GM21390 (cell line): ENCODE data around the gene DYNC1I1.
A peak's percentile ranks its signal among the peaks of the same experiment; 100 is the strongest.
"Not testable (repeated sequence)": the region's sequence is repeated elsewhere in the genome, so short reads cannot be mapped to it uniquely, and the experiment has no call there.

ENCODE experiments used
- ATAC-seq: cut with Tn5 transposase; IDR thresholded peaks from one replicate; pipeline ENCODE4 v1.9.1; 2021; ENCODE audit not compliant: unreplicated experiment

Gene DYNC1I1

DNA sequence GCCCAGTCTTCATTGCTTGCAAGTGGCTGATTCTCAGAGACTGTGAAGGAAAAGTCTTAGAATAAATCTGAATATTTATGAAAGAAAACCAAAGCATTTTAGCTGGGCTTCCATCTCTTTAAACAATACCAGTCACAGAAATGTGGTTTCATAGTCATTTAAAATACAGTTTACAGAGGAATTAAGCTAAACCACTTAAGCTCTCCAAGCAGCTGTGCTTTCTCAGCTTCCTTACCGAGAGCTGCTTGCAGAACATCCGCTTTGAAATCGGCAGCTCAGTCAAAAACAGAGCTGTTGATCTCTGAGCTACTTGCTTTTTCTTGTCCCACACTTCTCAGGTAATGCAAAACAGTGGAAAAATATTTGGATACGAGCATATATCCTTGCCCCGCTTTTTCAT lies 134.5 kb downstream of the DYNC1I1 start:
- ATAC-seq: no peak

DNA sequence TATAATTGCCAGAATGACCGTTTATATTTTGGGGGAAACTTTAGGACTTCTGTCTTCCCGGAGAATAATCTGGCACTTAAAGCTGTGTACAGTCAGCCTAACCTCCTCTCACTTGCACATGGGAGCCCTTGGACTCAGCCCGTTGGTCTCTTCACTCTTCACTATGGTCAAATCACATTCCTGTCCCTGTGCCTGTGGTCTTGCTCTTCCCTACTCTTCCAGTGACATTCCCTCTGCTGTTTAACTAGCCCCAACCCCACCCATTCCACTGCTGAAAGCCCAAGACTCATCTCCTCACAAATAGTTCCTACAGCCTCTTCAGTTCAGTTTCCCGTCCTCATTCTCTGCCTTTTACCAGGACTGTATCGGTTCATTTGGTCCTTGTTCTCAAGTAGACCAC lies 135.0 kb downstream of the DYNC1I1 start:
- ATAC-seq: no peak

DNA sequence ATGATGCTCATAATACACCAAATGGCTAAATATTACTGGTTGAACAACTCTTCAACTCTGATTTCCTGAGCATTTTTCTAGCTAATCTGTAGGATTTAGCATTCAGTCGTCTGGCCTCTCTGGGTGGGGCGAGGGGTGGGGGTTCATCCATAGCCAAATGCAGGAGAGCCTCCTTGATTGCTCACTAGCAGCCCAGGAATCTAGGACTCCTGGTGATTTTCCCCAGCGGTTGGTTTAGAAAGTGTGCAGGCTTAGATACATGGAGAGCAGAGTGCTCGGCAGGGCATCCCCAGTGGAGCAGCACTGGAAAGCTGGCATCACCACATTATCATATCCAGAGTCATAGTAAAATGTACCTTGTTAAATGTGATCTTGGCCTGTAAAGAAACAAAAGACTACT lies 136.1 kb downstream of the DYNC1I1 start:
- no peak for ATAC-seq

DNA sequence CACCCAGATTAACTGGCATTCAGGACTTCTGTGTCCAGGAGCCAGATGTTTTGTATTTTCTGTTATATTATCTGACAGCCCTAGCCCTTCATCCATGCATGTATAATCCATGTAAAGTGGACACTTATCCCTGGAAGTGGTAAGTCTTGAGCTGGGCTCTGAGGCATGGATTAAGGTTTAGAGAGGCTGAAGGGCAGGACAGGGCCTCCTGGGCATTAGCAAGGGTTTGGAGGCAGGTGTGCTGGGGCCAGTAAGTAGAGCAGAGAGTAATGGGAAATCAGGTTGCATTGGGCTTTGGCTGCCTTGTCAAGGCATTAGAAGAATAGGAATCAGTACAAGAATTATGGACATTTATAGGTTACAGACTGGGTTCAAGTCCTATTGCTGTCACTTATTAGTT lies 138.0 kb downstream of the DYNC1I1 start:
- ATAC-seq: no peak

DNA sequence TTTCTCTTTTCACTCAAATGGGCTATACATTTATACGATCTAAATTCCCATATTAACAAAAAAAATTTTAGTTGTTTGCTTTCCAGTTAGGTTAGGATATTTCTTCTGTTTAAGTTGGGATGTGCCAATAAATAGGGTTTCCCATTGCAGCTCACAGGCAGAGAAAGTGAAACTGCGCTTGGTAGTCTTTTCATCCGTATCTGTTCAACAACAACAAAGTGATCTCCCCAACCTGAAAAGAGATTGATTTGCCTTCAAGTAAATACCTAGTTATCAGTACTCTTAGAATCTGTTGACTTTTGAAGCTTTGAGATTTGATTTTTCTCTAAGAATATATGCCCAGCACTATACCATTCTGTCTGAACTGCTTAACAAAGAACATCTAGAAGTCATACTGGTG lies 143.4 kb downstream of the DYNC1I1 start:
- ATAC-seq: no peak

DNA sequence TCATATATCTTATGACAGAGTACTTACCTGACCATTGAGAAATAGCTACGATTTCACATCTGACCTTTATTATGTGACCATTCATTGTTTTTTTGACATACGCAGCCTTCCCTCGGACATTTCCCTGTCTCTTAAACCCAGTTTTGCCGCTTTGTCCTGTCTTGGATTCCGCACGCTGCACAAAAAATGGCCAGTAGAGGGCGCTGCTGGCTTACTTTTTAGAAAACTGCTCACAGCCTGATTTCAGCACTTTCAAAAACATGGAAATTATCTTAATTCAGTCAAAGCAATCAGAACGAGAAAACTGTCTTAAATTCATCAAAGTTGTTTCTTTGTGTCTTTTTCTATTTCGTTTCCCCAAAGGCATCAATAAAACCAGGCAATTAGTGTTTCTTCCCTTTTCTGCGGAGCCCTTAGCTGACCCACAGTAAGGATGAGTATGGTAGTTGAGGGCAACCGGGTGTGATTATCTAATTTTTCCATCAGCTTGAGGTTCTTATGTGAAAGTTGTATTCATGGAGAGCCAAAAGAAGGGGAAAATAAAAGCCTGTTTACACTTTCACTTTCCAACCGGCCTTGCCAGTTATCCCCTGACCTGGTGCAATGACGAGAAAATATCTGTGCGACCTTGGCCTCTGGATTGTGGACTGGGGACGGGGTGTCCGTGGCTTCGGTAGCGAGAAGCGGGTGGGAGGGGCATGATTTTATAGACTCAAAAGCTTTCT lies 144.4 kb downstream of the DYNC1I1 start:
- peak; percentile 83 for ATAC-seq

DNA sequence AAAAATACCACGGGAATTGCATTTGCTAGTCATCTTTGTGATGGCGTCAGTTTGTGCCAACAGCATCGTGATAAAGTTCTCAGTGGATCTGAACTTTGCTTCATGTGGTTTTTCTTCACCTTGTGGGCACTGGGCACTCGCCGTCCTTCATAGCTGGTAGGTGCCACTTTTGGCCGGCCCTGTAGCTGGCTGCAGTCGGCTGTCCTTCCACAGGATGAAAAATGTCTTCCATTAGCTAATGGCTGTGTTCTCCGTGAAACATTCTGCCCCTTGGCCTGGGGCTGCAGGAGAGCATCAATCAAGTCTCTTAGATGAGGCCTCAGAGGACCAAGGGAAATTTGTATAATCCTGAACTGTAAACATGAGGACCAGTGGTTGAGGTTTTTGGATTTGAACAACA lies 145.3 kb downstream of the DYNC1I1 start:
- no peak for ATAC-seq

DNA sequence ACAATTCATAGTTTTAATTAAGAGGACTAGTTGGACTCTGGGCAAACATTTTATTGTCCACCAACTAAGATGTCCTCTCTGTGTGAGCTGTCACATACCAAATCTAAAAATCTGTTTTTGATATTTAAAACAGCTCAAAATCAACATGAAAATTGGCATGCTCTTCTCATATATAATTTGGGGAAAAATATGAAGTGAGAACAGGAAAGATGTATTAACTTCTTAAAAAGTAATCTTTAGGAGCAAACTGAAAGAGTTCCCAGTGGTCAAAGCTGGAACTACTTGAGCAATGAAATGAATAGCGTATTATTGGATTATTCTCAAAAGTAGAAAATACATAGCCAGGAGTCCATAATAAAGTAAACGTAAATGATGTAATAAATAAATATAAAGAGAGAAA lies 147.2 kb downstream of the DYNC1I1 start:
- no peak for ATAC-seq

DNA sequence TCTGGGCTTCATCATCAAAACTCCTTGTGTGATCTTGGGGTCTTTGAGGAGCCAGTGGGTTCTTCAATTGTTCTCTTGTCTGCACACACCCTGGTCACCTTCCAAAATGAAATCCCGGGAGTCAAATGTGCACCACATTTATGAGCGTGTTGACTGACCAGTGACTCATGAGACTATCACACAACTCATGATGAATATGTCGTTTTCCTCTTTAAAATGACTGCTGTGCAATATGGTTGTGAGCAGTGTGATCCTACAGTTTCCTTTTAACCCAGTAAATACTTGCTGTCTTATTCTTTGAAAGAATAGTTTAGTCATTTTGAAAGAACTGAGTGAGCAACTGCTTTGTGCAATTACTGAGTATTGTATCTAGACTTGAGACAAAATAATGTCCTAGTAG lies 149.2 kb downstream of the DYNC1I1 start:
- no peak for ATAC-seq

DNA sequence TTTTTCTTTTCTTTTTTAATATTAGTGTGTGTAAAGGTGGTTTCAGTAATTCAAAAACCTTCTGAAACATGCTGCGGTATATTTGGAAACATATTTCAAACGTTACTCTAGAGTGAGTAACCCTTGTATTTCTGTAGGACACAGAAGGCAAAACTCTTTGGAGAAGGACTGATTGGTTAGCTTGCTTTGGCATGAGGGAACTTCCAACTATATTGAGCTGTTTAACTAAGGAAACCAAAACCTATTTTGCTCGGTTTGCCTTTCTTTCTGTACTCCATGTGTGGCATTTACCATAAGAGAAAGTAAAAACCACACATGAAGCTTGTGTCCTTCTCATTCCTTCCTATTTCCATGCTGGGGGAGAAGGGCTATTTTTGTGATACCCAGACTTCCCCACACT lies 149.8 kb downstream of the DYNC1I1 start:
- no peak for ATAC-seq

DNA sequence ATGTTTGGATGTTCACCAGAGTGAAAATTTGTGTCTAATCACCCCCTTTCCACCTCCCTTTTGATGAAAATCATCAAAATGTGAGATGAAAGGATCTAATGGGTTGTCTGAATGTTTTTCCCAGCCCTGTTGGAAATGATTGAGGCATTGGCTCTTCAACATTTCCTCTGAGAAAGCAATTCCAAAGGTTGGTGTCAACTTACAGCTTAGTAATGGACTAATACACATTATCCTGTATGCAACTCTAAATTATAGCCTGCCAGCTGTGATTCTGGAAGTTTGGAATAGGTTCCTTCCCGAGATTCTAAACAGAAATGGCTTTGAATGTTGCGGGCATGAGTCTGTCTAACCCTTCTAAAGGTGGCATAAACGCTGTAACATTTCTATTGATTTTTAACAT lies 152.9 kb downstream of the DYNC1I1 start:
- no peak for ATAC-seq

DNA sequence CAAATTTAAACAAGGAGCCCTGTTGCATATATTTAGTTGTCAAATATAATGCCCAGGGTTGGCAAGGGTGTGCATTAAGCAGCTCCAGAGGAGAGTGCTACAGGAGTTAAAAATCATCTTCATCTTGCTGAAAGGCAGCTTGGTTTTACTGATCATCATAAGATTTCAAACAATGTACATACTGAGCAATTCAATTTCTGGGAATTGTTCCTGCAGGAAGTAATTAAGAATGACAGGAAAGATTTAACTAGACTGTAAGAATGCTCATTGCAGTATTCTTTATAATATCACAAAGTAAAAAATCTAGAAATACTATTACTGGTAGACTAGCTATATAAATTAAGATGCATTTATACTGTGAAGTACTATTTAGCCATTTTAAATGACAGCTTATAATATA lies 153.6 kb downstream of the DYNC1I1 start:
- no peak for ATAC-seq

DNA sequence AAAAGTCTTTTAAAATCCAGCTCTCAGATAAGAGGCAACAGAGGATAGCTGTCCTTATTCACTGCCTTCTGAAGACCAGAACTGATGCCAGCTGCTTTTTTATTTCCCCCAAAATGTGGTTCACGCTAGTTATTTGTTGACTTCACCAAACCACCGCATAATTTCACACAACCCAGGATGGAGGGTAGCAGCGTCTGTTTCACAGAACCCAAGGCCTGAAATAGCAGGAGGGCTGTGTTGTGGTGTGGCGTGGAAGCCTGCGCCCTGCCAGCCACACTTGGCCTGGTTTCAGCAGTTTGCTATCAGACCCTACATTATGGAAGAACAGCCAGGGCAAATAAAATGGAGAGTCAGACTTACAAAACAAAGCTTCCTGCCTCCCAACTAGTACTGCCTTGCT lies 155.4 kb downstream of the DYNC1I1 start:
- ATAC-seq: no peak

DNA sequence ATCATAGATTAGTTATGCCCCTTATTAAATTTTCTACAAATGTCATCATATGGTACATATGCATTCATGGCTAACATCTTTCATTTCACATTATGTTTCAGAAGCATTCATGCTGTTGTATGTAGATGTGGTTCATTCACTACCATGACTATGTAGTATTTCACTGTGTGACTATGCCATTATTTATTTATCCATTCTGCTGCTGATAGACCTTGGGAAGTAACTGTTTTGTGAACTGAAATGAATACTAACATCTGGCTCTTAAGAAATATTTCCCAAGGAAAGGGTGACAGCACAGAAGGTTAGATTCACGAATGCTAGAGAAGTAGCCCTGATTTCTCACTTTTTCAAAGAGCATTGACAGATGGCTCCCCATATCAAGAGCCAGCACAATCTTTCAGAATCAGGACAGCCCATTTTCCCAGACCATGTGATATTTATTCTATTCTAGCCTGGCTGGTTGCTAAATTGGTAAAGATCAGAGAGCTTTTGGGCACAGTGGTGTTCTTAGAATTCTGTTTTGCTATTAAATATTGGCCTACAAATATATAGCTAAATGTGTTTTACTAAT lies 157.4 kb downstream of the DYNC1I1 start:
- no peak for ATAC-seq

DNA sequence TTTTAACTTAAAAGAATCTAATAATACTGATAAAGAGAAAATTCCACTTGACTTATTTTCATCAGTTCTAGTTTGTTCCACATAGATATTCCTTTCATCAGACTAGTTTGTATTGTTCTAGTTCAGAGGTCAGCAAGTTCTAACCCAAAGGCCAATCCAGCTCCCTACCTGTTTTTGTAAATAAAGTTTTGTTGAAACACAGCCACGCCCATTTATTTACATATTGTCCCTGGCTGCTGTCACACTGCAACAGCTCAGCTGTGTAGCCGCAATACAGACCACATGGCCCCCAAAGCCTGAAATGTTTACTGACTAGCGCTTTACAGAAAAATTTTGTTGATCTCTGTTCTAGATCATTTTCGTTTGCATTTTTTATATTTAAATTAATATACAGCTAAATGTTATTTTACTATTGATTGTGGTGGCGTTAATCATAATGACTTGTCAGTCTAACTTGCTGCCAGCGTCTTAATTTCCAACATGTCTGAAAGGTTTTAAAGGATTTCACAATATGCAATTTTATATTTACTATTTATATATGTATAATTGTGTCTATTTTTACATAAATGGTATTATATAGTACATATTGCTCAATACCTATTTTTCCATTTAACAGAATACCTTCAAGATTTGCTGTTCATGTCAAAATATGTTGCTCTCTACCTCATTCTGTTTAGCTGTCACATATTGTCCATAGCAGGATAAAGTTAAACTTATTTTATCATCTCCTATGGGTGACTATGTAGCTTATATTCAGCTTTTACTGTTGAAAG lies 159.3 kb downstream of the DYNC1I1 start:
- ATAC-seq: no peak

DNA sequence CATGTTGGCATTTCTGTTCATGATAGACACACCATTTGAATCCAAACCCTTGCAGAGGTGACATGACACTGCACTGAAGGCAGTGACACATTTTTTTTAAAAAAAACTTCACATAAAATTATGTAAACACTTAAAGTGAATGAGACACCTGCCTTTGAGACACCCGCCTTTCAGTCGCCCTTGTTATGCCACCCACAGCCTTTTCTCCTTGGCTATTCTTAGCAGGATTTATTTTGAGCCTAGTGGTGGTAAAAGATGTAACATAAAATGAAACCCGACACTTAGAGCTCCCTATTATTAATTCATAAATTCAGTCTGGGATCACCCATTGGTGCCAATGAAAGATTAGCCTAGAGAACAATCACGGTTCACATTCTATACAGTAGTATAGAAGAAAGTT lies 161.3 kb downstream of the DYNC1I1 start:
- ATAC-seq: no peak

DNA sequence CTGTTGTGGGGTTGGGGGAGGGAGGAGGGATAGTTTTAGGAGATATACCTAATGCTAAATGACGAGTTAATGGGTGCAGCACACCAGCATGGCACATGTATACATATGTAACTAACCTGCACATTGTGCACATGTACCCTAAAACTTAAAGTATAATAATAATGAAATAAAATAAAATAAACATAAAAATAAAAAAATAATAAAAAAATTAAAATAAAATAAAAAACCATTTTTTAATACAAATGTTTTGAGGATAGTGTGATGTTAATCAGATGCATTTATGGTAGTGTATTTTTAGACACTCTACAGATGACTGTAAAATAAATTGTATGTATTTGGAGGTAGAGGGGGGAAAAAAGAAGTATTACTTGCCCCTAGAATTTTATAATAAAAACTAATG lies 172.5 kb downstream of the DYNC1I1 start:
- ATAC-seq: not testable (repeated sequence)

DNA sequence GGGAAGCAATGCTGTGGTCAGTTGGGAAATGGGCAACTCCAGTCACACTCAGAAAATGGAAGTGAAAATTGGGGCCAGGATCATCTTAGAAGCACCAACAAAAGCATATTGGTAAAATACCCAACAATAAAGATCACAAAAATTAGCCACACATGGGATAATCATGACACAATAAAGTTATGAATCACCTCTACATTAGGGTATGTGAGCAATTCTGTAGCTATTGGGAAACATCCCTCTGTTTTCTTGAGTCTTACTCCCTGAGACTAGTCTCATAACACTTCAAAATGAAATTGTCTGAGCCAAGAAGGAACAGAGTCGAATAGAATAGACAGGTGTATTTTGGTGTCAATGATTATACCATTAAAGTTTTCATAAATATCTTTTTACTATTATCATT lies 178.3 kb downstream of the DYNC1I1 start:
- no peak for ATAC-seq

DNA sequence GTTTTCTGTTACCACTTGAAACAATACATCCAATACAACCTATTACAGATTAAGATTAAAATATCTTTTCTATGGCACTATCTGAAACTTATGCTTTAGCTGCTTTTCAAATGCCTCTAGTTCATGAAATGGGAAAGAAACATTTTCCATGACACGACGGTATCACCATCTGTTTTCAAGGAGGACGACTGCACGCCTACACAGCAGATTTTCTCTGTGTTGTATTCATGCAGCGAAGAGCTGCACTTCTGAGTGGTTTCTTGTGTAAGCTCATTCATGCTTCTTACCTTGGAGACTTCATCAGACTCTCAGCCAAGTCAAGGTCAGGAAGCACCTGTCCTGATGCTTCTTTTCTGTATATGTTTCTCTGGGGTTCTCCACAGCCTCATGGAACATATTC lies 179.2 kb downstream of the DYNC1I1 start:
- no peak for ATAC-seq

DNA sequence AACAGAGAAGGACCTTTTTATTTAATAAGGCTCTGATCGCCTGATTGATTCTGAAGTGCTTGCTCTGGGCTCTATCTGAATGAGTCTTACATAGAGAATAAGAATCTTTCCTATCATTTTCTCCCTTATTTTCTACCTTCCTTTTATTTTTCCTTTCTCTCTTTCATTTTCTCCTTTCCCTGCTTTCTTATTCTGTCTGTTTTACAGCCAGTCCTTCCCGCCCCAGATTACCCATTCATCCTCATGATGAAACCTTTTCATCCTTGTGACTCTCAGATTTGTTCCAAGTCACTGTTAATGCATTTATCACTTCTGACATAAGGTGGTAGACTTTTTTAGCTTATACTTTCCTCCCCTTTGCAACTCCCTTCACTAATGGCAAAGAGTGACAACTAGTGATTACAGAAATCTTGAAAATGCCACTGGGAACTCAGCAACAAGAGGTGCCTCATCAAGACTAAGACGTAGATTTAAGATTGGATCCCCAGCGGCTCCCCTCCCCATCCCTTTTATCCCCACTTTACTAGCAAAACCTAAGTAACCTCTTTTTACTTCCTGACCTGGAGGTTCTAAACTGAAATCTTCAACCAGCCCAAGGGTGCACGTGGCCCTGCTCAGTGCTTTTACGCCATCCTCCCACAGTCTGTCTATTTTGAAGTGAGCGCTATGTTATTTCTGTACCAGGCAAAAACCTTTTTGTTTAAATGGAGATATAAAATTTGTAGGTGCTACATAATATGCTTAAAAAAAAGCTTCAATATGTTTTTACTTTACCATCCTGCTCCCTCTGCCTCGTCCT lies 179.8 kb downstream of the DYNC1I1 start:
- no peak for ATAC-seq

DNA sequence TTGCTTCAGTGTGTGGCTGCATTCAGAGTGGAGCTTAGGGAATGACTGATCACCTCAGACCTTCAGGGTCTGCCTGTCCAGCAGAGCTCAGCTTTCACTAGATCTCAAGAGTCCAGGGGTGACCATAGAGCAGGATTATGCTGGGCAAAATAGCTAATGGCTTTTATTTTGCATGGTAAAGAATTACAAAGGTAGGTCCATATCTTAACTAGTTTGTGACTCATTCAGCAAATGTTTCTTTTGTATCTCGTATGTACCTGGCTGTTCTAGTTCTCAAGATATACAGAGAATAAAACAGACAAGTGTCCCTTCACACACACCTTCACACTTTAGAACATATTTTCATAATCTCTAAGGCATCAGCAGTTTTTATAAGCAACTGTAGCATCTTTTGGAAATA lies 180.5 kb downstream of the DYNC1I1 start:
- no peak for ATAC-seq

DNA sequence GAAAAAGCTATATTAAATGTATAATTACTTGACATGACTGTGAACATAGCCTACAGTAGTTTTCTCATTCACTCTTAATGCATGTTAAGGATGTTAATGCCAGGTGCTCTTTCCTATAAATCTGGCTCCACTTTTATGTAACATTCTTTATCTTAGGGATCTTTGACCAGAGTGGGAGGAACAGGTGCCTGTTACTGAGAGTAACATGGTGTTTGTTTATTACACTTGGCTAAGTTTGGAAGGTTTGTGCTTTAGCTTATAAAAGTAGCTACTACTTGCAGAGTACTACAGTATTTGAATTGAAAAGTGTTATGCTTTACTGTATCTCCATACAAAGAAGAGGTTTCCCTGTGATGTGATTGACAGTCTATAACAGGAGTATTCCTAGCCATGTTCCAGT lies 183.4 kb downstream of the DYNC1I1 start:
- no peak for ATAC-seq
